PC-9 (cell line): ENCODE data around the gene PURA. TPM values are rescaled to one million over a fixed set of nuclear protein-coding genes. Genes with fewer than 3 reads are reported as not detected.

ENCODE experiments used
- BruUV-seq: library from RNA; stranded (reverse); fragments of 400-500 nt; replicated peaks from 2 replicates; lab custom pipeline; 2021; lab: Mats Ljungman, UMichigan
- CTCF ChIA-PET: fragments of 300-600 bp; sonication (Branson Sonifier 250); formaldehyde crosslinking; loops from one replicate; lab custom pipeline; 2022; ENCODE audit warnings: antibody characterized with exemption; lab: Charles Lee
- POLR2A ChIA-PET: fragments of 300-600 bp; sonication (Branson Sonifier 250); formaldehyde crosslinking; loops from one replicate; lab custom pipeline; 2022; ENCODE audit warnings: antibody characterized with exemption; ENCODE audit not compliant: unreplicated experiment; lab: Charles Lee
- DNase-seq, 2 experiments: peaks; one replicate each; pipeline versions ENCODE4 v3.0.0 to v3.0.0-alpha.2; 2015 to 2022; ENCODE audit warnings: mixed read lengths in 1 of 2
- H2AFZ ChIP-seq: fragments of 200-600 bp; sonication (generic); 2 replicates; pipeline ENCODE4 v1.8.1; 2017; ENCODE audit warnings: antibody characterized with exemption
- H3F3A ChIP-seq: fragments of 200-600 bp; sonication (generic); 2 replicates; pipeline ENCODE4 v1.8.1; 2017; ENCODE audit warnings: antibody characterized with exemption, mild to moderate bottlenecking, low read depth; ENCODE audit not compliant: insufficient read depth
- H3K27ac ChIP-seq: fragments of 200-600 bp; sonication (generic); 2 replicates; pipeline ENCODE4 v1.6.1; 2016; ENCODE audit warnings: mixed run types
- H3K27me3 ChIP-seq: fragments of 200-600 bp; sonication (generic); 2 replicates; pipeline ENCODE4 v1.6.1; 2016; ENCODE audit warnings: low read depth, mixed run types; ENCODE audit not compliant: insufficient read depth
- H3K36me3 ChIP-seq: fragments of 200-600 bp; sonication (generic); 2 replicates; pipeline ENCODE4 v1.6.1; 2016; ENCODE audit warnings: low read depth, mixed run types
- H3K4me1 ChIP-seq: fragments of 200-600 bp; sonication (generic); replicated peaks from 2 replicates; pipeline ENCODE4 v1.6.1; 2016; ENCODE audit warnings: mixed run types; ENCODE audit not compliant: insufficient read depth
- H3K4me2 ChIP-seq: fragments of 200-600 bp; sonication (generic); 2 replicates; pipeline ENCODE4 v1.6.1; 2017; ENCODE audit warnings: mixed run types
- H3K4me3 ChIP-seq: fragments of 200-600 bp; sonication (generic); 2 replicates; pipeline ENCODE4 v1.6.1; 2016; ENCODE audit warnings: mixed run types
- H3K79me2 ChIP-seq: fragments of 200-600 bp; sonication (generic); 2 replicates; pipeline ENCODE4 v1.6.1; 2017; ENCODE audit warnings: low read depth, mixed run types
- H3K9me2 ChIP-seq: fragments of 200-600 bp; sonication (generic); 2 replicates; pipeline ENCODE4 v1.8.1; 2017; ENCODE audit warnings: mild to moderate bottlenecking; ENCODE audit not compliant: insufficient read depth
- H3K9me3 ChIP-seq: fragments of 200-600 bp; sonication (generic); 2 replicates; pipeline ENCODE4 v1.8.1; 2016; ENCODE audit warnings: low read depth; ENCODE audit not compliant: insufficient read depth
- H4K20me1 ChIP-seq: fragments of 200-600 bp; sonication (generic); 2 replicates; pipeline ENCODE4 v1.8.1; 2017; ENCODE audit not compliant: insufficient read depth
- EZH2 ChIP-seq: fragments of 200-600 bp; sonication (generic); IDR thresholded peaks from 2 replicates; pipeline ENCODE4 v1.8.0; 2017; ENCODE audit warnings: antibody characterized with exemption, low read depth
- intact Hi-C: fragments of 100-400 bp; cut with micrococcal nuclease; formaldehyde crosslinking; loops from one replicate; pipeline ENCODE4 v1.10.0; 2022; ENCODE audit not compliant: unreplicated experiment
- total RNA-seq: library from RNA; stranded (reverse); gene quantifications from 2 replicates; pipeline ENCODE4 v1.2.3, GENCODE V29; 2021
- TF ChIP-seq, protein P1 (sequence below): fragments of 200-600 bp; sonication (generic); conservative IDR thresholded peaks from 2 replicates; pipeline ENCODE4 v1.6.1; 2017; ENCODE audit warnings: mixed run types, antibody characterized with exemption, mild to moderate bottlenecking, moderate library complexity

Gene PURA
- total RNA-seq, 1 experiment from 2014 or later: 13.6 TPM

DNA sequence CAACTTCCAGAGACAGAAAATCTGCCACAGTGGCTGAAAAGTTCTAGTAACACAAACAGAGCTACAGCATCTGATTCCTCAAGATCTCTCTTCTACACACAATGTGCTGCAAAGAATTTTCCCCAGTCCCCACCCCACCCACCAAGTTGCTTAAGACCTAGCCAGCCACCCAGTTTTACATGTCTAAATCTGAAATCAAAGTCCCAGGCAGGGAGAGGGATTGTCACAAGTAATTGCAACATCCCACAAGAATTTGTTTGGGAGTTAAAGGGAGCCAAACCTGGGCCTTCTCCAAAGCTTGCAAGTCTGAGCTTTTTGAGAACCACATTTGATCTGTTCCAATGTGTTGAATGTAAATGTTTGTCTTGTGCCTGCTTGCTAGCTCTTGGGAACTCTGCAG lies 27.3 kb downstream of the PURA start:
- intact Hi-C loops: no loop called here
- Histone ChIP-seq H3K9me3 (no peaks in the 10 kb centered on the region), H3K4me1 (no peaks in the 10 kb centered on the region), H3K4me2 (no peak overlapping the region), H3K27me3 (no peaks in the 10 kb centered on the region), H3F3A (no peaks in the 10 kb centered on the region), H3K36me3 (no peaks in the 10 kb centered on the region), H4K20me1 (no peaks in the 10 kb centered on the region; the same call in 1 of the 2 replicates), H3K9me2 (no peaks in the 10 kb centered on the region), H3K4me3 (no peak overlapping the region), H3K27ac (no peak overlapping the region), H2AFZ (no peak overlapping the region), H3K79me2 (no peaks in the 10 kb centered on the region)
- no TSS peak for BruUV-seq
- TF ChIP-seq, protein P1, sequence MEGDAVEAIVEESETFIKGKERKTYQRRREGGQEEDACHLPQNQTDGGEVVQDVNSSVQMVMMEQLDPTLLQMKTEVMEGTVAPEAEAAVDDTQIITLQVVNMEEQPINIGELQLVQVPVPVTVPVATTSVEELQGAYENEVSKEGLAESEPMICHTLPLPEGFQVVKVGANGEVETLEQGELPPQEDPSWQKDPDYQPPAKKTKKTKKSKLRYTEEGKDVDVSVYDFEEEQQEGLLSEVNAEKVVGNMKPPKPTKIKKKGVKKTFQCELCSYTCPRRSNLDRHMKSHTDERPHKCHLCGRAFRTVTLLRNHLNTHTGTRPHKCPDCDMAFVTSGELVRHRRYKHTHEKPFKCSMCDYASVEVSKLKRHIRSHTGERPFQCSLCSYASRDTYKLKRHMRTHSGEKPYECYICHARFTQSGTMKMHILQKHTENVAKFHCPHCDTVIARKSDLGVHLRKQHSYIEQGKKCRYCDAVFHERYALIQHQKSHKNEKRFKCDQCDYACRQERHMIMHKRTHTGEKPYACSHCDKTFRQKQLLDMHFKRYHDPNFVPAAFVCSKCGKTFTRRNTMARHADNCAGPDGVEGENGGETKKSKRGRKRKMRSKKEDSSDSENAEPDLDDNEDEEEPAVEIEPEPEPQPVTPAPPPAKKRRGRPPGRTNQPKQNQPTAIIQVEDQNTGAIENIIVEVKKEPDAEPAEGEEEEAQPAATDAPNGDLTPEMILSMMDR: no peak
- no peak for TF ChIP-seq EZH2
- ChIA-PET CTCF (no interaction called here), POLR2A (no interaction called here)
- DNase-seq: no peak

DNA sequence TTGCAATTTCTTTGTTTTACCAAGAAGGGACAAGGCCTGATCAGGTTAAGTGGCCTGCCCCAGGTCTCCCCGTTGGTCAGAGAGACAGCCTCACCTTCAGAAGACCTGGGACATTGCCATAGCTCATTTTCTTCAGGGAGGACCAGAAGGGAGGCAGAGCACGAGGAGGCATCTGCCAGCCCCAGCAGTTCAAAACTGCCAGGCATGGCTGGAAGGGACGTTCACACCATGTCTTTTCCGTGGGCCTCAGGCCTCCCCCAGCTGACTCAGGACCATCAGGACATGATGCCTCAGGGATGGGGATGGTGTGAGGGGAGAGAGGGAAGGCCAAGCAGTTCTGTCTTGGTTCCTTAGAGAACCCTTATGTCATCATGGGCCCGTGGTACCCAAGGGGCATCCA lies 28.3 kb downstream of the PURA start:
- H3K4me1 ChIP-seq: no peaks in the 10 kb centered on the region
- H3K4me2 ChIP-seq: no peak overlapping the region
- no peak overlapping the region for H3K4me3 ChIP-seq
- intact Hi-C loops: no loop called here
- no peaks in the 10 kb centered on the region; the same call in 1 of the 2 replicates for H4K20me1 ChIP-seq
- ChIA-PET POLR2A (no interaction called here), CTCF (no interaction called here)
- H3F3A ChIP-seq: no peaks in the 10 kb centered on the region
- BruUV-seq: no TSS peak
- no peaks in the 10 kb centered on the region for H3K79me2 ChIP-seq
- no peaks in the 10 kb centered on the region for H3K27me3 ChIP-seq
- H3K36me3 ChIP-seq: no peaks in the 10 kb centered on the region
- no peaks in the 10 kb centered on the region for H3K9me3 ChIP-seq
- no peak for DNase-seq
- no peak overlapping the region for H2AFZ ChIP-seq
- no peak overlapping the region for H3K27ac ChIP-seq
- TF ChIP-seq, protein P1: no peak
- no peak for TF ChIP-seq EZH2
- H3K9me2 ChIP-seq: no peaks in the 10 kb centered on the region

DNA sequence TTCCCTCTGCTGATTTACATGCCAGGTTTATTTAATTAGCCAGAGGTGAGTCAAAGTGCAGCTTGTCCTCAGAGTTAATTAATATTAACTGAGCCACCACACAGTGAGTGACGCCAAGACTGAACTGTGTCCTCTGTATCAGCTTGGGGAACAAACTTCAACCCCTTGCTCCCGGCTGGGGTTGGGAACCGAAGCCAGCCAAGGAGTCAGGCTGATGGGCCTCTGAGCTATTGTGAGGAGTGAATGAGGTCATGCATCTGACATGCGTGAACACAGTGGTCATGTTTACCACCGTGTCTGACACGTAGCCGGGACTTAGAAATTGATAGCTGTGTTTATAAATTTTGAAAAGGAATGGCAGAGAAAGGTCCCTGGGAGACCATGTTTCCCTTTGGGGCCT lies 28.9 kb downstream of the PURA start:
- Histone ChIP-seq H3K79me2 (no peaks in the 10 kb centered on the region), H3K36me3 (no peaks in the 10 kb centered on the region)

More for the DNA sequence above, 28.9 kb downstream of the PURA start:
- H3K4me1 ChIP-seq: no peaks in the 10 kb centered on the region
- no peaks in the 10 kb centered on the region for H3K9me2 ChIP-seq
- no TSS peak for BruUV-seq
- no peaks in the 10 kb centered on the region for H3K27me3 ChIP-seq
- intact Hi-C loops: no loop called here
- H2AFZ ChIP-seq: no peak overlapping the region
- no peak overlapping the region for H3K4me3 ChIP-seq
- TF ChIP-seq, protein P1: no peak
- TF ChIP-seq EZH2: no peak
- ChIA-PET CTCF (no interaction called here), POLR2A (no interaction called here)
- no peak for DNase-seq
- no peaks in the 10 kb centered on the region; the same call in 1 of the 2 replicates for H4K20me1 ChIP-seq
- H3K9me3 ChIP-seq: no peaks in the 10 kb centered on the region
- H3F3A ChIP-seq: no peaks in the 10 kb centered on the region
- no peak overlapping the region for H3K27ac ChIP-seq
- no peak overlapping the region for H3K4me2 ChIP-seq
